ENCODE measurements around the gene EHD1. TPM values are rescaled to one million over a fixed set of nuclear protein-coding genes. Genes with fewer than 3 reads are reported as not detected.
A peak's percentile ranks its signal among the peaks of the same experiment; 100 is the strongest.

The EHD1 gene
- total and polyA plus RNA-seq, 9 of the 15 experiments (the other 6 are each of a cell fraction or from before 2014, with no cell fraction given), result 0.46 to 65.0 (median 16.4) TPM

GRCh38 chr11:64864135-64864472 lies 14.3 kb downstream of the EHD1 start:
- peaks cover 37% of the 10 kb centered on the region; the same call in 2 of the 3 replicates for H3K36me3 ChIP-seq (ENCODE audit: control insufficient read depth, insufficient read depth, low read length)
- WGBS (ENCODE audit: insufficient coverage, low coverage, missing lambda C conversion rate), result 92% methylated on average over 8 of the region's 9 CpGs
- peaks cover 73% of the 10 kb centered on the region for H3K79me2 ChIP-seq (ENCODE audit: control insufficient read depth, insufficient read depth, low read length)
- peaks cover 3% of the 10 kb centered on the region for H3K9me1 ChIP-seq (ENCODE audit: control insufficient read depth, insufficient read depth, low read length)
- CTCF ChIA-PET (ENCODE audit: low intra/inter-chr PET ratio), result no interaction called here
- no TSS peak for BruUV-seq (replicated peaks)
- in situ Hi-C loops (cut with MboI), result no loop called here
- H3K27ac ChIP-seq (ENCODE audit: extremely low read depth, low read depth, low read length), result peak overlapping the region; percentile 39; the same call in 1 of the 3 replicates
- intact Hi-C loops (cut with micrococcal nuclease), result no loop called here
- no peak overlapping the region for H3K4me3 ChIP-seq
- H3K27me3 ChIP-seq (ENCODE audit: control insufficient read depth in 2 of 2, insufficient read depth in 2 of 2, low read length in 2 of 2), result no peaks in the 10 kb centered on the region
- no peak for FAIRE-seq
- no peak for ATAC-seq
- no peak overlapping the region for H3K4me2 ChIP-seq (ENCODE audit: insufficient read depth, low read length)
- H3K4me1 ChIP-seq (replicated peaks in 1 of 2; ENCODE audit: control insufficient read depth in 2 of 2, insufficient read depth in 2 of 2, low read length in 2 of 2), result peaks cover 15 to 47% of the 10 kb centered on the region in 2 experiments
- H3K9ac ChIP-seq (ENCODE audit: insufficient read depth in 1 of 2, low read depth in 2 of 2, low read length in 2 of 2), result peak overlapping the region; percentile 23 to 86; a peak in 3 of 4 replicates
- H4K20me1 ChIP-seq (replicated peaks; ENCODE audit: control insufficient read depth, insufficient read depth, low read length), result 0 out of 2 replicates have a peak, but pooled peaks cover 3% of the 10 kb centered on the region
- no peaks in the 10 kb centered on the region for H3K9me3 ChIP-seq (replicated peaks; ENCODE audit: control insufficient read depth, insufficient read depth, low read depth, low read length)
- POLR2A ChIA-PET, result interaction anchor here (0.6 to 9.6 kb wide), 5 partner anchors 11 to 635 kb away, joined by 3 to 109 read pairs (median 4); partner anchors contain the start of genes EHD1 and MALAT1
- no peak overlapping the region for H2AFZ ChIP-seq (ENCODE audit: low read depth, low read length)
- TF ChIP-seq, protein P1, sequence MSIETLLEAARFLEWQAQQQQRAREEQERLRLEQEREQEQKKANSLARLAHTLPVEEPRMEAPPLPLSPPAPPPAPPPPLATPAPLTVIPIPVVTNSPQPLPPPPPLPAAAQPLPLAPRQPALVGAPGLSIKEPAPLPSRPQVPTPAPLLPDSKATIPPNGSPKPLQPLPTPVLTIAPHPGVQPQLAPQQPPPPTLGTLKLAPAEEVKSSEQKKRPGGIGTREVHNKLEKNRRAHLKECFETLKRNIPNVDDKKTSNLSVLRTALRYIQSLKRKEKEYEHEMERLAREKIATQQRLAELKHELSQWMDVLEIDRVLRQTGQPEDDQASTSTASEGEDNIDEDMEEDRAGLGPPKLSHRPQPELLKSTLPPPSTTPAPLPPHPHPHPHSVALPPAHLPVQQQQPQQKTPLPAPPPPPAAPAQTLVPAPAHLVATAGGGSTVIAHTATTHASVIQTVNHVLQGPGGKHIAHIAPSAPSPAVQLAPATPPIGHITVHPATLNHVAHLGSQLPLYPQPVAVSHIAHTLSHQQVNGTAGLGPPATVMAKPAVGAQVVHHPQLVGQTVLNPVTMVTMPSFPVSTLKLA (conservative IDR thresholded peaks at IDR 0.05), result no peak
- TF ChIP-seq FOXP4 (CRISPR knock-in tag; IDR thresholded peaks at IDR 0.05; ENCODE audit: borderline replicate concordance) (0 out of 2 replicates have a peak, but pooled peaks have one; percentile 19), RBFOX2 (IDR thresholded peaks at IDR 0.05; ENCODE audit: low read depth, low read length) (0 out of 2 replicates have a peak, but pooled peaks have one; percentile 13)
- no peak for DNase-seq (ENCODE audit: extremely low read depth in 1 of 4, low spot score in 3 of 4)

Data from K562 (cell line).